KMS-11 (cell line): ENCODE measurements around the gene SLC17A9.

Experiments used
- H2AFZ ChIP-seq: fragments of 200-600 bp; sonication (generic); 2 replicates; pipeline ENCODE4 v1.6.1; 2016; ENCODE audit warnings: antibody characterized with exemption, mixed run types, low read depth
- H3K27ac ChIP-seq: fragments of 200-600 bp; sonication (generic); 2 replicates; pipeline ENCODE4 v1.6.1; 2016; ENCODE audit warnings: mild to moderate bottlenecking, mixed run types
- H3K27me3 ChIP-seq: fragments of 200-600 bp; sonication (generic); 2 replicates; pipeline ENCODE4 v1.6.1; 2017; ENCODE audit warnings: mild to moderate bottlenecking, low read depth, mixed run types, moderate library complexity; ENCODE audit not compliant: insufficient read depth
- H3K36me3 ChIP-seq: fragments of 200-600 bp; sonication (generic); 2 replicates; pipeline ENCODE4 v1.6.1; 2017; ENCODE audit warnings: mild to moderate bottlenecking, mixed run types; ENCODE audit not compliant: insufficient read depth
- H3K4me1 ChIP-seq: fragments of 200-600 bp; sonication (generic); 2 replicates; pipeline ENCODE4 v1.6.1; 2016; ENCODE audit warnings: mild to moderate bottlenecking, low read depth, mixed run types; ENCODE audit not compliant: poor library complexity, severe bottlenecking
- H3K4me2 ChIP-seq: fragments of 200-600 bp; sonication (generic); 2 replicates; pipeline ENCODE4 v1.7.0; 2016; ENCODE audit warnings: mild to moderate bottlenecking, mixed run types
- H3K4me3 ChIP-seq: fragments of 200-600 bp; sonication (generic); IDR thresholded peaks from 2 replicates; pipeline ENCODE4 v1.6.1; 2017; ENCODE audit warnings: low read depth, low read length, mixed read lengths; ENCODE audit not compliant: insufficient read depth
- H3K79me2 ChIP-seq: fragments of 200-600 bp; sonication (generic); 2 replicates; pipeline ENCODE4 v1.6.1; 2016; ENCODE audit warnings: low read depth, mixed run types; ENCODE audit not compliant: insufficient read depth
- H3K9ac ChIP-seq: fragments of 200-600 bp; sonication (generic); 2 replicates; pipeline ENCODE4 v1.6.1; 2016; ENCODE audit warnings: mild to moderate bottlenecking, mixed run types
- H4K20me1 ChIP-seq: fragments of 200-600 bp; sonication (generic); 2 replicates; pipeline ENCODE4 v1.6.1; 2016; ENCODE audit warnings: mild to moderate bottlenecking, mixed run types; ENCODE audit not compliant: insufficient read depth
- TF ChIP-seq, protein P1 (sequence below): fragments of 200-600 bp; sonication (generic); conservative IDR thresholded peaks from 2 replicates; pipeline ENCODE4 v1.6.1; 2017; ENCODE audit warnings: low read depth, mild to moderate bottlenecking, antibody characterized with exemption, low read length, moderate library complexity, mixed read lengths

The SLC17A9 gene

GRCh38 chr20:62996596-62996982 is 44.1 kb downstream of the SLC17A9 start:
- no peaks in the 10 kb centered on the region for H4K20me1 ChIP-seq
- no peak overlapping the region for H3K27ac ChIP-seq
- no peak overlapping the region for H3K4me3 ChIP-seq
- H3K4me2 ChIP-seq = no peak overlapping the region
- H3K27me3 ChIP-seq = peaks cover 97% of the 10 kb centered on the region
- no peaks in the 10 kb centered on the region for H3K4me1 ChIP-seq
- H2AFZ ChIP-seq = no peak overlapping the region
- no peak overlapping the region for H3K9ac ChIP-seq
- no peaks in the 10 kb centered on the region for H3K36me3 ChIP-seq
- no peaks in the 10 kb centered on the region for H3K79me2 ChIP-seq
- TF ChIP-seq, protein P1, sequence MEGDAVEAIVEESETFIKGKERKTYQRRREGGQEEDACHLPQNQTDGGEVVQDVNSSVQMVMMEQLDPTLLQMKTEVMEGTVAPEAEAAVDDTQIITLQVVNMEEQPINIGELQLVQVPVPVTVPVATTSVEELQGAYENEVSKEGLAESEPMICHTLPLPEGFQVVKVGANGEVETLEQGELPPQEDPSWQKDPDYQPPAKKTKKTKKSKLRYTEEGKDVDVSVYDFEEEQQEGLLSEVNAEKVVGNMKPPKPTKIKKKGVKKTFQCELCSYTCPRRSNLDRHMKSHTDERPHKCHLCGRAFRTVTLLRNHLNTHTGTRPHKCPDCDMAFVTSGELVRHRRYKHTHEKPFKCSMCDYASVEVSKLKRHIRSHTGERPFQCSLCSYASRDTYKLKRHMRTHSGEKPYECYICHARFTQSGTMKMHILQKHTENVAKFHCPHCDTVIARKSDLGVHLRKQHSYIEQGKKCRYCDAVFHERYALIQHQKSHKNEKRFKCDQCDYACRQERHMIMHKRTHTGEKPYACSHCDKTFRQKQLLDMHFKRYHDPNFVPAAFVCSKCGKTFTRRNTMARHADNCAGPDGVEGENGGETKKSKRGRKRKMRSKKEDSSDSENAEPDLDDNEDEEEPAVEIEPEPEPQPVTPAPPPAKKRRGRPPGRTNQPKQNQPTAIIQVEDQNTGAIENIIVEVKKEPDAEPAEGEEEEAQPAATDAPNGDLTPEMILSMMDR = no peak

GRCh38 chr20:62997417-62998035 is 45.0 kb downstream of the SLC17A9 start:
- peaks cover 97% of the 10 kb centered on the region for H3K27me3 ChIP-seq
- TF ChIP-seq, protein P1 = no peak
- no peaks in the 10 kb centered on the region for H3K36me3 ChIP-seq
- H3K4me3 ChIP-seq = no peak overlapping the region
- no peak overlapping the region for H3K9ac ChIP-seq
- H3K79me2 ChIP-seq = no peaks in the 10 kb centered on the region
- no peak overlapping the region for H3K4me2 ChIP-seq
- no peaks in the 10 kb centered on the region for H3K4me1 ChIP-seq
- H3K27ac ChIP-seq = no peak overlapping the region
- no peaks in the 10 kb centered on the region for H4K20me1 ChIP-seq
- H2AFZ ChIP-seq = no peak overlapping the region

- Histone ChIP-seq H4K20me1 (no peaks in the 10 kb centered on the region), H3K9ac (no peak overlapping the region), H2AFZ (no peak overlapping the region), H3K4me3 (no peak overlapping the region), H3K27ac (no peak overlapping the region), H3K4me1 (no peaks in the 10 kb centered on the region), H3K36me3 (no peaks in the 10 kb centered on the region), H3K79me2 (no peaks in the 10 kb centered on the region), H3K4me2 (no peak overlapping the region), H3K27me3 (peaks cover 99% of the 10 kb centered on the region)
- TF ChIP-seq, protein P1 = no peak
Observed at GRCh38 chr20:62998449-62998848, 45.9 kb downstream of the SLC17A9 start.

DNA sequence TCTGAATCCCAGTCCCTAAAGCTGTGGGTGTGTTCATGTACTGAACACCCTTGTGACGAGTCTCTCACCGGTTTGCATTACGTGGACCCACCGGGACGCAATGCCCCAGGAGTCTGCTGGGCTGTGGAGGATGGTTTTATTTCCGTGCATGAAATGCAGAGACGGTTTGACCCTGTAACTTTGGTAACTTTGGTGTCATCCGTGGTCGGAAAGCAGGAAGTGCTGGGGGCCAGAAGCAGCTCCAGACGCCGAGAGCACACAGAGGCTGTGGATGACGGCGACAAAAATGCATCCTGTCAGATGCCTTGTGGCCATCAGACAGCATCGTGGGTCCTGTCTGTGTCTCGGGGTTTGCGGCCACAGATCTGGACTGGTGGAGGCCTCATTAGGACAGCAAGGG is 47.1 kb downstream of the SLC17A9 start:
- TF ChIP-seq, protein P1 = no peak
- Histone ChIP-seq H4K20me1 (no peaks in the 10 kb centered on the region), H3K36me3 (no peaks in the 10 kb centered on the region), H3K4me1 (no peaks in the 10 kb centered on the region), H3K27me3 (peaks cover 100% of the 10 kb centered on the region), H3K79me2 (no peaks in the 10 kb centered on the region), H2AFZ (no peak overlapping the region), H3K9ac (no peak overlapping the region), H3K4me2 (no peak overlapping the region), H3K27ac (no peak overlapping the region), H3K4me3 (no peak overlapping the region)
